Upper lobe of left lung (tissue), 6 donors: ENCODE results near the gene CEP85L. TPM values are rescaled to one million over a fixed set of nuclear protein-coding genes. Genes with fewer than 3 reads are reported as not detected.

Source experiments
- ATAC-seq, 2 donors: fragments of 200-7000 bp; cut with Tn5 transposase; one replicate each; pipeline ENCODE4 v1.9.1; 2022; ENCODE audit warnings: mild to moderate bottlenecking in 2 of 2, moderate library complexity in 2 of 2; ENCODE audit not compliant: low FRiP score in 2 of 2
- DNase-seq, 2 donors: peaks; one replicate each; pipeline ENCODE4 v3.0.0-alpha.2; 2019 to 2020
- H3K27ac ChIP-seq, 4 donors: fragments of 200-600 bp; sonication (generic); one replicate each; pipeline ENCODE4 v1.5.1; 2016 to 2019
- H3K27me3 ChIP-seq, 4 donors: fragments of 200-600 bp; sonication (generic); one replicate each; pipeline ENCODE4 v1.5.1; 2017 to 2019
- H3K36me3 ChIP-seq, 4 donors: fragments of 200-600 bp; sonication (generic); one replicate each; pipeline ENCODE4 v1.5.1; 2016 to 2019
- H3K4me1 ChIP-seq, 4 donors: fragments of 200-600 bp; sonication (generic); one replicate each; pipeline ENCODE4 v1.5.1; 2018 to 2019
- H3K4me3 ChIP-seq, 4 donors: fragments of 200-600 bp; sonication (generic); one replicate each; pipeline ENCODE4 v1.5.1; 2017 to 2019; ENCODE audit warnings: mild to moderate bottlenecking in 2 of 4, moderate library complexity in 1 of 4
- H3K9me3 ChIP-seq, 4 donors: fragments of 200-600 bp; sonication (generic); one replicate each; pipeline ENCODE4 v1.5.1; 2018 to 2019
- CTCF ChIP-seq, 6 experiments: fragments of 450-650 bp in 4 of 6; fragments of 200-600 bp in 2 of 6; sonication (generic) in 2 of 6; IDR thresholded peaks; one replicate each; pipeline ENCODE4 v1.5.1; 2016 to 2019; ENCODE audit warnings: antibody characterized with exemption in 6 of 6
- EP300 ChIP-seq, 4 donors: sonication (generic); formaldehyde crosslinking; IDR thresholded peaks; one replicate each; pipeline ENCODE4 v1.5.1; 2017; ENCODE audit warnings: antibody characterized with exemption in 4 of 4, control low read depth in 2 of 4
- POLR2A ChIP-seq, 4 donors: fragments of 450-650 bp; IDR thresholded peaks; one replicate each; pipeline ENCODE4 v1.5.1; 2016 to 2017; ENCODE audit warnings: antibody characterized with exemption in 4 of 4, mild to moderate bottlenecking in 2 of 4
- POLR2AphosphoS5 ChIP-seq, 2 donors: sonication (generic); formaldehyde crosslinking; IDR thresholded peaks; one replicate each; pipeline ENCODE4 v1.5.1; 2017; ENCODE audit warnings: antibody characterized with exemption in 2 of 2
- WGBS, 2 donors: methylation state at CpG; one replicate each; pipeline ENCODE4 v1.1.5; 2017 to 2018; 5-methylcytosine and 5-hydroxymethylcytosine counted together
- total RNA-seq, 6 donors: library from RNA; depleted of rRNA in 4 of 6; stranded (reverse); fragments of >200 nt in 4 of 6; gene quantifications; one replicate each; pipeline versions ENCODE4 v1.1.0 to v1.2.1, GENCODE V29; 2016 to 2021
- donor health status: DM: no; HTN: no; CAD: no; lungs with moderate emphysema.
- donor health status: DM: no; HTN: yes; CAD: no; lungs with severe emphysema.

The CEP85L gene
- total RNA-seq, 6 donors from 2014 or later, result 7.5 to 22.0 (median 13.0) TPM

- Histone ChIP-seq H3K36me3 (no peaks in the 10 kb centered on the region), H3K9me3 (no peaks in the 10 kb centered on the region), H3K4me3 (no peak overlapping the region), H3K27me3 (no peaks in the 10 kb centered on the region), H3K4me1 (peaks cover 3 to 7% (median 5%) of the 10 kb centered on the region in 4 donors), H3K27ac (no peak overlapping the region)
- TF ChIP-seq POLR2AphosphoS5 (IDR thresholded peaks at IDR 0.05), result no peak
- TF ChIP-seq POLR2A (IDR thresholded peaks at IDR 0.05), result no peak
- no peak for TF ChIP-seq CTCF (IDR thresholded peaks at IDR 0.05)
- TF ChIP-seq EP300 (IDR thresholded peaks at IDR 0.05), result no peak
- ATAC-seq (no peak), DNase-seq (no peak)
- WGBS, 2 donors, result 90 to 95% methylated on average over 2 of the region's 2 CpGs
These were observed 114.9 kb downstream of the CEP85L start for GRCh38 chr6:118536478-118536877.

GRCh38 chr6:118535176-118535844, 116.1 kb downstream of the CEP85L start:
- Histone ChIP-seq H3K4me1 (peaks cover 3 to 7% (median 5%) of the 10 kb centered on the region in 4 donors), H3K4me3 (no peak overlapping the region), H3K36me3 (no peaks in the 10 kb centered on the region), H3K9me3 (no peaks in the 10 kb centered on the region), H3K27ac (no peak overlapping the region), H3K27me3 (no peaks in the 10 kb centered on the region)
- TF ChIP-seq POLR2AphosphoS5 (IDR thresholded peaks at IDR 0.05) (no peak), POLR2A (IDR thresholded peaks at IDR 0.05) (no peak), CTCF (IDR thresholded peaks at IDR 0.05) (no peak), EP300 (IDR thresholded peaks at IDR 0.05) (no peak)
- 94 to 97% methylated on average over 6 of the region's 6 CpGs for WGBS, 2 donors
- DNase-seq, result no peak
- ATAC-seq, result no peak

GRCh38 chr6:118530942-118531341, 120.4 kb downstream of the CEP85L start:
- DNase-seq, result no peak
- Histone ChIP-seq H3K9me3 (no peaks in the 10 kb centered on the region), H3K4me1 (peaks cover 0 to 6% (median 2%) of the 10 kb centered on the region in 4 donors), H3K27ac (no peak overlapping the region), H3K27me3 (no peaks in the 10 kb centered on the region), H3K4me3 (no peak overlapping the region), H3K36me3 (no peaks in the 10 kb centered on the region)
- no peak for TF ChIP-seq CTCF (IDR thresholded peaks at IDR 0.05)
- no peak for TF ChIP-seq POLR2AphosphoS5 (IDR thresholded peaks at IDR 0.05)
- TF ChIP-seq EP300 (IDR thresholded peaks at IDR 0.05), result no peak
- no peak for TF ChIP-seq POLR2A (IDR thresholded peaks at IDR 0.05)
- 93 to 96% methylated on average over 2 of the region's 2 CpGs for WGBS, 2 donors
- ATAC-seq, result no peak

- no peak for ATAC-seq
- H3K27ac ChIP-seq, result no peak overlapping the region
These were observed 121.6 kb downstream of the CEP85L start for GRCh38 chr6:118529756-118530155.

More at GRCh38 chr6:118529756-118530155, 121.6 kb downstream of the CEP85L start:
- no peaks in the 10 kb centered on the region for H3K36me3 ChIP-seq
- DNase-seq, result no peak
- peaks cover 0 to 6% (median 2%) of the 10 kb centered on the region in 4 donors for H3K4me1 ChIP-seq
- TF ChIP-seq POLR2A (IDR thresholded peaks at IDR 0.05), result no peak
- no peak for TF ChIP-seq EP300 (IDR thresholded peaks at IDR 0.05)
- no peak for TF ChIP-seq POLR2AphosphoS5 (IDR thresholded peaks at IDR 0.05)
- TF ChIP-seq CTCF (IDR thresholded peaks at IDR 0.05), result no peak
- H3K9me3 ChIP-seq, result no peaks in the 10 kb centered on the region
- no peaks in the 10 kb centered on the region for H3K27me3 ChIP-seq
- no peak overlapping the region for H3K4me3 ChIP-seq
- 90% methylated on average over 2 of the region's 2 CpGs for WGBS, 2 donors
